HEK293 (cell line): ENCODE results near the gene TUBE1.
"Not testable (repeated sequence)": the region's sequence is repeated elsewhere in the genome, so short reads cannot be mapped to it uniquely, and the experiment has no call there.

Experiments used
- CTCF ChIA-PET: fragments of 350-600 bp; formaldehyde crosslinking; extraction: SDS; loops from one replicate; lab custom pipeline; 2021; ENCODE audit warnings: antibody characterized with exemption; lab: Yijun Ruan, JAX
- POLR2A ChIA-PET: fragments of 300-600 bp; formaldehyde crosslinking; extraction: SDS; loops from one replicate; lab custom pipeline; 2020; ENCODE audit warnings: antibody characterized with exemption, inconsistent platforms; lab: Yijun Ruan, JAX
- H3K27ac ChIP-seq: fragments of 200-500 bp; sonication (Bioruptor generic); 2 replicates; pipeline ENCODE4 v1.5.1; 2014; ENCODE audit warnings: low read depth, low read length, control low read depth, inconsistent platforms; ENCODE audit errors: extremely low read depth
- H3K36me3 ChIP-seq, 2 experiments: fragments of 200-500 bp in 1 of 2; sonication (Bioruptor generic) in 1 of 2; 1 replicate in 1 of 2; 2 replicates in 1 of 2; pipeline ENCODE4 v1.5.1; 2014 to 2017; ENCODE audit warnings: inconsistent platforms in 2 of 2, low read length in 2 of 2; ENCODE audit not compliant: control insufficient read depth in 2 of 2, insufficient read depth in 1 of 2
- H3K4me1 ChIP-seq: fragments of 200-500 bp; sonication (Bioruptor generic); 2 replicates; pipeline ENCODE4 v1.5.1; 2014; ENCODE audit warnings: mild to moderate bottlenecking, low read length, inconsistent platforms; ENCODE audit not compliant: control insufficient read depth, insufficient read depth
- H3K4me3 ChIP-seq: 2 replicates; pipeline ENCODE4 v1.5.1; 2011; ENCODE audit warnings: low read depth, mild to moderate bottlenecking, control low read depth, low read length, moderate library complexity
- H3K9me3 ChIP-seq: fragments of 200-500 bp; sonication (Bioruptor generic); 2 replicates; pipeline ENCODE4 v1.5.1; 2014; ENCODE audit warnings: low read depth, low read length, inconsistent platforms; ENCODE audit not compliant: control insufficient read depth, insufficient read depth
- KLF16 ChIP-seq: fragments of 450-650 bp; formaldehyde crosslinking; IDR thresholded peaks from 2 replicates; pipeline ENCODE4 v1.5.1; 2017; ENCODE audit warnings: missing biosample characterization, missing genetic modification characterization
- MYNN ChIP-seq: fragments of 450-650 bp; formaldehyde crosslinking; IDR thresholded peaks from 2 replicates; pipeline ENCODE4 v1.5.1; 2016; ENCODE audit warnings: missing biosample characterization, missing genetic modification characterization, borderline replicate concordance
- TSHZ1 ChIP-seq: fragments of 450-650 bp; formaldehyde crosslinking; IDR thresholded peaks from 2 replicates; pipeline ENCODE4 v1.5.1; 2016; ENCODE audit warnings: missing biosample characterization, missing genetic modification characterization, borderline replicate concordance
- ZNF146 ChIP-seq: fragments of 450-650 bp; formaldehyde crosslinking; IDR thresholded peaks from 2 replicates; pipeline ENCODE4 v1.5.1; 2016; ENCODE audit warnings: missing biosample characterization, missing genetic modification characterization
- ZNF174 ChIP-seq: fragments of 450-650 bp; formaldehyde crosslinking; IDR thresholded peaks from 2 replicates; pipeline ENCODE4 v1.5.0; 2017; ENCODE audit warnings: missing biosample characterization, mild to moderate bottlenecking, missing genetic modification characterization
- ZNF223 ChIP-seq: fragments of 450-650 bp; formaldehyde crosslinking; IDR thresholded peaks from 2 replicates; pipeline ENCODE4 v1.5.1; 2016; ENCODE audit warnings: missing biosample characterization, missing genetic modification characterization
- ZNF280D ChIP-seq: fragments of 450-650 bp; formaldehyde crosslinking; IDR thresholded peaks from 2 replicates; pipeline ENCODE4 v1.5.1; 2016; ENCODE audit warnings: missing biosample characterization, missing genetic modification characterization
- ZNF324 ChIP-seq: fragments of 450-650 bp; formaldehyde crosslinking; IDR thresholded peaks from 2 replicates; pipeline ENCODE4 v1.5.1; 2016; ENCODE audit warnings: missing biosample characterization, missing genetic modification characterization
- ZNF426 ChIP-seq: fragments of 450-650 bp; formaldehyde crosslinking; IDR thresholded peaks from 2 replicates; pipeline ENCODE4 v1.5.1; 2017; ENCODE audit warnings: missing biosample characterization, missing genetic modification characterization, mild to moderate bottlenecking, inconsistent platforms, moderate library complexity
- ZNF433 ChIP-seq: fragments of 450-650 bp; formaldehyde crosslinking; IDR thresholded peaks from 2 replicates; pipeline ENCODE4 v1.5.1; 2016; ENCODE audit warnings: missing biosample characterization, missing genetic modification characterization, low read depth
- ZNF488 ChIP-seq: fragments of 450-650 bp; formaldehyde crosslinking; IDR thresholded peaks from 2 replicates; pipeline ENCODE4 v1.5.1; 2016; ENCODE audit warnings: missing biosample characterization, missing genetic modification characterization
- ZNF580 ChIP-seq: fragments of 450-650 bp; formaldehyde crosslinking; IDR thresholded peaks from 2 replicates; pipeline ENCODE4 v1.5.1; 2016; ENCODE audit warnings: missing biosample characterization, missing genetic modification characterization
- ZNF596 ChIP-seq: fragments of 450-650 bp; IDR thresholded peaks from 2 replicates; pipeline ENCODE4 v1.5.0; 2018; ENCODE audit warnings: missing biosample characterization, mild to moderate bottlenecking, missing genetic modification characterization, moderate library complexity
- ZNF830 ChIP-seq: fragments of 450-650 bp; IDR thresholded peaks from 2 replicates; pipeline ENCODE4 v1.5.0; 2018; ENCODE audit warnings: missing biosample characterization, missing genetic modification characterization, low read depth, mild to moderate bottlenecking, moderate library complexity
- ZSCAN16 ChIP-seq: fragments of 450-650 bp; formaldehyde crosslinking; IDR thresholded peaks from 2 replicates; pipeline ENCODE4 v1.5.1; 2016; ENCODE audit warnings: missing biosample characterization, missing genetic modification characterization

TUBE1 gene

GRCh38 chr6:112106026-112106425 lies 18.7 kb upstream of the TUBE1 start:
- H3K4me3 ChIP-seq, CTCF ChIA-PET, H3K27ac ChIP-seq, H3K4me1 ChIP-seq, H3K9me3 ChIP-seq, POLR2A ChIA-PET, H3K36me3 ChIP-seq: not testable (repeated sequence)
- TF ChIP-seq ZNF146 (tag by site-specific recombination), result peak; percentile 96
- TF ChIP-seq ZNF280D, result peak; percentile 38; the same call in 1 of the 2 replicates
- TF ChIP-seq ZNF580 (tag by site-specific recombination), result peak; percentile 69; the same call in 1 of the 2 replicates

- ChIA-PET CTCF (interaction anchor here (0.8 to 1.5 kb wide), 3 partner anchors 8 to 13 kb away, joined by 3 to 10 read pairs (median 5); partner anchors contain the start of genes FAM229B and TUBE1), POLR2A (interaction anchor here (1.1 kb wide), 1 partner anchor 13 kb away, joined by 3 read pairs; the partner anchor contains the start of genes FAM229B and TUBE1)
These were observed 13.3 kb upstream of the TUBE1 start for GRCh38 chr6:112100561-112100960.

GRCh38 chr6:112096901-112097300 lies 9.6 kb upstream of the TUBE1 start:
- no peaks in the 10 kb centered on the region for H3K4me1 ChIP-seq
- H3K9me3 ChIP-seq, result no peaks in the 10 kb centered on the region
- ChIA-PET POLR2A (no interaction called here), CTCF (interaction anchor here (0.6 to 3.1 kb wide), 3 partner anchors 10 to 885 kb away, joined by 3 to 25 read pairs (median 3); partner anchors contain the start of genes FAM229B and TUBE1)
- no peak for TF ChIP-seq ZNF223
- no peak for TF ChIP-seq ZNF426 (tag by site-specific recombination)
- no peak for TF ChIP-seq ZNF433
- TF ChIP-seq ZNF830 (tag by site-specific recombination), result no peak
- TF ChIP-seq ZNF174, result no peak
- no peak for TF ChIP-seq TSHZ1 (tag by site-specific recombination)
- no peak for TF ChIP-seq ZNF596 (tag by site-specific recombination)
- TF ChIP-seq MYNN (tag by site-specific recombination), result no peak
- TF ChIP-seq ZNF488 (tag by site-specific recombination), result no peak
- TF ChIP-seq ZNF324 (tag by site-specific recombination), result no peak
- TF ChIP-seq KLF16, result no peak
- H3K27ac ChIP-seq, result no peak overlapping the region
- peaks cover 0 to 25% of the 10 kb centered on the region in 2 experiments; a peak in 1 of 3 replicates for H3K36me3 ChIP-seq
- H3K4me3 ChIP-seq, result no peak overlapping the region

More at GRCh38 chr6:112100561-112100960, 13.3 kb upstream of the TUBE1 start:
- H3K4me3 ChIP-seq, result no peak overlapping the region
- H3K4me1 ChIP-seq, result no peaks in the 10 kb centered on the region
- peaks cover 0 to 25% of the 10 kb centered on the region in 2 experiments; a peak in 1 of 3 replicates for H3K36me3 ChIP-seq
- no peak for TF ChIP-seq ZSCAN16
- no peaks in the 10 kb centered on the region for H3K9me3 ChIP-seq
- H3K27ac ChIP-seq, result no peak overlapping the region
